Measurements from ENCODE around the gene KIF26B. TPM values are rescaled to one million over a fixed set of nuclear protein-coding genes. Genes with fewer than 3 reads are reported as not detected.

Gene KIF26B
- total RNA-seq, 2 experiments from 2014 or later = not detected

GRCh38 chr1:245105815-245106410 is 48.9 kb upstream of the KIF26B start:
- TF ChIP-seq EZH2phosphoT487 (IDR thresholded peaks at IDR 0.05; ENCODE audit: borderline replicate concordance, low read depth, low read length) = no peak
- no TSS peak for BruUV-seq (replicated peaks)
- CTCF ChIA-PET (ENCODE audit: unreplicated experiment) = no interaction called here

DNA sequence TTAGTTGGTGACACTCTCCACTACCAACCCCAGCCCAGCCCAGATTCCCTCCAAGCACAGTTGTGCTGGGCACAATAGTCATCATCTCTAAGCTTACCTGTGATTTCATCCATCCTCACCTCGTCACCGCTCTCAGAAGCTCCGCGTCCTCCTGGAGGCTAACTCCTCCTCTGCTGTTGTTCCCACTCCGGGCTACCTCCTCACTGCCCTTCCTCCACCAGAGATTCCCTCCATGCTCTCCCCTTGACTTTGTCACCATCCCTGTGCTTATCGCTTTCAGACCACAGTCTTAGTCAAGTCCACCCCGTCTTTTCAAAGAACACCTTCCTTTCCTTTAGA is 47.0 kb upstream of the KIF26B start:
- POLR2A ChIA-PET = interaction anchor here (0.6 kb wide), 2 partner anchors 34 to 1012 kb away, joined by 3 to 4 read pairs; no protein-coding TSS in a partner anchor
- no peaks in the 10 kb centered on the region for H3K79me2 ChIP-seq (ENCODE audit: insufficient read depth, low read depth, low read length)
- no peaks in the 10 kb centered on the region for H3K36me3 ChIP-seq (ENCODE audit: insufficient read depth, low read length)
- CTCF ChIA-PET (ENCODE audit: unreplicated experiment) = no interaction called here
- no TSS peak for BruUV-seq (replicated peaks)
- TF ChIP-seq, protein P1, sequence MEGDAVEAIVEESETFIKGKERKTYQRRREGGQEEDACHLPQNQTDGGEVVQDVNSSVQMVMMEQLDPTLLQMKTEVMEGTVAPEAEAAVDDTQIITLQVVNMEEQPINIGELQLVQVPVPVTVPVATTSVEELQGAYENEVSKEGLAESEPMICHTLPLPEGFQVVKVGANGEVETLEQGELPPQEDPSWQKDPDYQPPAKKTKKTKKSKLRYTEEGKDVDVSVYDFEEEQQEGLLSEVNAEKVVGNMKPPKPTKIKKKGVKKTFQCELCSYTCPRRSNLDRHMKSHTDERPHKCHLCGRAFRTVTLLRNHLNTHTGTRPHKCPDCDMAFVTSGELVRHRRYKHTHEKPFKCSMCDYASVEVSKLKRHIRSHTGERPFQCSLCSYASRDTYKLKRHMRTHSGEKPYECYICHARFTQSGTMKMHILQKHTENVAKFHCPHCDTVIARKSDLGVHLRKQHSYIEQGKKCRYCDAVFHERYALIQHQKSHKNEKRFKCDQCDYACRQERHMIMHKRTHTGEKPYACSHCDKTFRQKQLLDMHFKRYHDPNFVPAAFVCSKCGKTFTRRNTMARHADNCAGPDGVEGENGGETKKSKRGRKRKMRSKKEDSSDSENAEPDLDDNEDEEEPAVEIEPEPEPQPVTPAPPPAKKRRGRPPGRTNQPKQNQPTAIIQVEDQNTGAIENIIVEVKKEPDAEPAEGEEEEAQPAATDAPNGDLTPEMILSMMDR (conservative IDR thresholded peaks at IDR 0.05; ENCODE audit: low read length) = no peak
- TF ChIP-seq EZH2phosphoT487 (IDR thresholded peaks at IDR 0.05; ENCODE audit: borderline replicate concordance, low read depth, low read length) = no peak
- H3K4me3 ChIP-seq (ENCODE audit: low read depth, low read length, poor library complexity, severe bottlenecking) = no peak overlapping the region
- no peak overlapping the region for H2AFZ ChIP-seq (ENCODE audit: low read length)
- H4K20me1 ChIP-seq (ENCODE audit: insufficient read depth, low read length) = no peaks in the 10 kb centered on the region
- intact Hi-C loops (cut with micrococcal nuclease; ENCODE audit: unreplicated experiment) = no loop called here
- H3K9me2 ChIP-seq (ENCODE audit: insufficient read depth, low read length) = no peaks in the 10 kb centered on the region
- no peak overlapping the region for H3K27ac ChIP-seq (ENCODE audit: low read depth, low read length, poor library complexity, severe bottlenecking)
- H3K9me3 ChIP-seq (ENCODE audit: low read length) = no peaks in the 10 kb centered on the region
- no peaks in the 10 kb centered on the region for H3K4me1 ChIP-seq (ENCODE audit: insufficient read depth, low read length, poor library complexity, severe bottlenecking)
- H3K4me2 ChIP-seq (ENCODE audit: low read length) = no peak overlapping the region
- no peak for DNase-seq (ENCODE audit: low spot score)

More at GRCh38 chr1:245105815-245106410, 48.9 kb upstream of the KIF26B start:
- intact Hi-C loops (cut with micrococcal nuclease; ENCODE audit: unreplicated experiment) = no loop called here
- no peaks in the 10 kb centered on the region for H3K36me3 ChIP-seq (ENCODE audit: insufficient read depth, low read length)
- H4K20me1 ChIP-seq (ENCODE audit: insufficient read depth, low read length) = no peaks in the 10 kb centered on the region
- no peaks in the 10 kb centered on the region for H3K79me2 ChIP-seq (ENCODE audit: insufficient read depth, low read depth, low read length)
- no peak for DNase-seq (ENCODE audit: low spot score)
- no peak overlapping the region for H3K27ac ChIP-seq (ENCODE audit: low read depth, low read length, poor library complexity, severe bottlenecking)
- no peaks in the 10 kb centered on the region for H3K9me3 ChIP-seq (ENCODE audit: low read length)
- H3K4me3 ChIP-seq (ENCODE audit: low read depth, low read length, poor library complexity, severe bottlenecking) = no peak overlapping the region
- no peak overlapping the region for H2AFZ ChIP-seq (ENCODE audit: low read length)
- no peaks in the 10 kb centered on the region for H3K4me1 ChIP-seq (ENCODE audit: insufficient read depth, low read length, poor library complexity, severe bottlenecking)
- H3K9me2 ChIP-seq (ENCODE audit: insufficient read depth, low read length) = no peaks in the 10 kb centered on the region
- no peak overlapping the region for H3K4me2 ChIP-seq (ENCODE audit: low read length)
- POLR2A ChIA-PET = no interaction called here

GRCh38 chr1:245108246-245108645 is 46.5 kb upstream of the KIF26B start:
- Histone ChIP-seq H4K20me1 (ENCODE audit: insufficient read depth, low read length) (no peaks in the 10 kb centered on the region), H2AFZ (ENCODE audit: low read length) (no peak overlapping the region), H3K4me3 (ENCODE audit: low read depth, low read length, poor library complexity, severe bottlenecking) (no peak overlapping the region), H3K79me2 (ENCODE audit: insufficient read depth, low read depth, low read length) (no peaks in the 10 kb centered on the region), H3K9me3 (ENCODE audit: low read length) (no peaks in the 10 kb centered on the region), H3K27ac (ENCODE audit: low read depth, low read length, poor library complexity, severe bottlenecking) (no peak overlapping the region), H3K4me2 (ENCODE audit: low read length) (no peak overlapping the region), H3K9me2 (ENCODE audit: insufficient read depth, low read length) (no peaks in the 10 kb centered on the region), H3K36me3 (ENCODE audit: insufficient read depth, low read length) (no peaks in the 10 kb centered on the region), H3K4me1 (ENCODE audit: insufficient read depth, low read length, poor library complexity, severe bottlenecking) (no peaks in the 10 kb centered on the region)
- no peak for DNase-seq (ENCODE audit: low spot score)
- ChIA-PET POLR2A (interaction anchor here (0.6 to 1.0 kb wide), 4 partner anchors 33 to 1011 kb away, joined by 3 to 4 read pairs (median 3); no protein-coding TSS in a partner anchor), CTCF (ENCODE audit: unreplicated experiment) (no interaction called here)
- TF ChIP-seq, protein P1 (conservative IDR thresholded peaks at IDR 0.05; ENCODE audit: low read length) = no peak
- no peak for TF ChIP-seq EZH2phosphoT487 (IDR thresholded peaks at IDR 0.05; ENCODE audit: borderline replicate concordance, low read depth, low read length)
- intact Hi-C loops (cut with micrococcal nuclease; ENCODE audit: unreplicated experiment) = no loop called here
- no TSS peak for BruUV-seq (replicated peaks)

Data from OCI-LY7 (cell line).